Erythroblast (primary cell): Measurements from ENCODE around the gene DMKN.

Source experiments
- GATA1 ChIP-seq: IDR thresholded peaks from 2 replicates; pipeline ENCODE4 v1.6.1; 2011; ENCODE audit warnings: low read depth, mild to moderate bottlenecking, control low read depth, low read length, moderate library complexity
- POLR2A ChIP-seq: IDR thresholded peaks from 2 replicates; pipeline ENCODE4 v1.6.1; 2011; ENCODE audit warnings: mild to moderate bottlenecking, low read length

GRCh38 chr19:35559281-35559659, 45.8 kb upstream of the DMKN start:
- TF ChIP-seq POLR2A (no peak), GATA1 (no peak)
